Right cardiac atrium (tissue), 5 donors: ENCODE data around the gene FARP1. TPM values are rescaled to one million over a fixed set of nuclear protein-coding genes. Genes with fewer than 3 reads are reported as not detected.

Source experiments
- ATAC-seq, 2 donors: fragments of 200-7000 bp; cut with Tn5 transposase; one replicate each; pipeline versions ENCODE4 v1.8.0 to v1.9.1; 2020; ENCODE audit warnings: moderate library complexity in 2 of 2, mild to moderate bottlenecking in 1 of 2
- DNase-seq, 3 donors: peaks; one replicate each; pipeline ENCODE4 v3.0.0-alpha.2; 2020
- H3K27ac ChIP-seq: one replicate; pipeline ENCODE4 v1.5.1; 2013; ENCODE audit warnings: mild to moderate bottlenecking, low read length, control low read depth, moderate library complexity
- H3K27me3 ChIP-seq: one replicate; pipeline ENCODE4 v1.6.1; 2013; ENCODE audit not compliant: control insufficient read depth, insufficient read depth
- H3K4me1 ChIP-seq: one replicate; pipeline ENCODE4 v1.6.1; 2013; ENCODE audit warnings: low read length; ENCODE audit not compliant: control insufficient read depth, insufficient read depth
- H3K4me3 ChIP-seq: one replicate; pipeline ENCODE4 v1.5.1; 2013; ENCODE audit warnings: low read length, control low read depth
- H3K9me3 ChIP-seq: one replicate; pipeline ENCODE4 v1.6.1; 2013; ENCODE audit warnings: low read length; ENCODE audit not compliant: control insufficient read depth
- WGBS: extraction: QIAGEN DNeasy Blood & Tissue Kit; methylation state at CpG from one replicate; pipeline ENCODE4 v1.1.7; 2013; 5-methylcytosine and 5-hydroxymethylcytosine counted together
- intact Hi-C, 4 donors: fragments of 100-400 bp; cut with DNase I; formaldehyde crosslinking; loops; one replicate each; pipeline versions ENCODE4 v1.11.0 to v1.14.0; 2022 to 2023
- polyA plus RNA-seq: library from polyadenylated mRNA; stranded (reverse); fragments of 200-250 nt; gene quantifications from one replicate; pipeline ENCODE4 v1.2.3, GENCODE V29; 2013
- total RNA-seq, 4 donors: library from RNA; stranded (reverse); fragmentation: NEBNext Ultra II Directional; extraction: Animal tissue kit (Norgen Biotek cat#: 25700); gene quantifications; one replicate each; pipeline ENCODE4 v1.2.1, GENCODE V29; 2021
- donor health status: healthy with polysubstance abuse.
- donor health status: DM: no; HTN: yes; CAD: no.
- donor health status: DM: no; HTN: no; CAD: no.
- donor health status: DM: no; HTN: yes; CAD: no; lungs with severe emphysema.
- donor health status: DM: yes; HTN: yes; CAD: no.

The FARP1 gene
- total and polyA plus RNA-seq, 5 donors = 8.3 to 27.6 (median 22.7) TPM

- no peak overlapping the region for H3K27ac ChIP-seq
- WGBS = 48% methylated on average over 16 of the region's 16 CpGs
Measured at GRCh38 chr13:98370806-98371515, 228.1 kb downstream of the FARP1 start.

GRCh38 chr13:98371516-98372023 lies 228.7 kb downstream of the FARP1 start:
- Histone ChIP-seq H3K27ac (no peak overlapping the region), H3K27me3 (no peaks in the 10 kb centered on the region), H3K4me1 (peaks cover 3% of the 10 kb centered on the region), H3K9me3 (no peaks in the 10 kb centered on the region), H3K4me3 (no peak overlapping the region)
- intact Hi-C loops = no loop called here
- WGBS = 78% methylated on average over 5 of the region's 5 CpGs
- no peak for DNase-seq
- ATAC-seq = no peak

More at GRCh38 chr13:98370806-98371515, 228.1 kb downstream of the FARP1 start:
- H3K4me1 ChIP-seq = peaks cover 3% of the 10 kb centered on the region
- DNase-seq = peak; percentile 65 to 87 (median 86)
- peak; percentile 73 to 78 for ATAC-seq
- no peaks in the 10 kb centered on the region for H3K27me3 ChIP-seq
- H3K9me3 ChIP-seq = no peaks in the 10 kb centered on the region
- no peak overlapping the region for H3K4me3 ChIP-seq
- intact Hi-C loops = no loop called here

- ATAC-seq (no peak), DNase-seq (no peak)
- no peaks in the 10 kb centered on the region for H3K27me3 ChIP-seq
- no peaks in the 10 kb centered on the region for H3K9me3 ChIP-seq
- intact Hi-C loops = no loop called here
- H3K4me1 ChIP-seq = peaks cover 3% of the 10 kb centered on the region
- H3K4me3 ChIP-seq = no peak overlapping the region
- 66% methylated on average over 8 of the region's 8 CpGs for WGBS
- no peak overlapping the region for H3K27ac ChIP-seq
Measured at GRCh38 chr13:98372876-98373275, 230.0 kb downstream of the FARP1 start.

GRCh38 chr13:98374750-98375149 lies 231.9 kb downstream of the FARP1 start:
- no peaks in the 10 kb centered on the region for H3K9me3 ChIP-seq
- intact Hi-C loops = no loop called here
- no peaks in the 10 kb centered on the region for H3K27me3 ChIP-seq
- H3K4me1 ChIP-seq = peaks cover 3% of the 10 kb centered on the region
- DNase-seq = no peak
- H3K4me3 ChIP-seq = no peak overlapping the region
- H3K27ac ChIP-seq = no peak overlapping the region
- no peak for ATAC-seq
- 87% methylated on average over 1 of the region's 1 CpG for WGBS

- Histone ChIP-seq H3K27me3 (no peaks in the 10 kb centered on the region), H3K4me3 (no peak overlapping the region)
- DNase-seq = no peak
Measured at GRCh38 chr13:98377635-98378378, 234.9 kb downstream of the FARP1 start.

GRCh38 chr13:98384739-98385138 lies 241.8 kb downstream of the FARP1 start:
- intact Hi-C loops = loop anchor here in 1 of 4 donors (10.0 kb wide), 1 partner anchor 60 kb away; no protein-coding TSS in a partner anchor
- ATAC-seq = no peak
- H3K27me3 ChIP-seq = no peaks in the 10 kb centered on the region
- no peaks in the 10 kb centered on the region for H3K9me3 ChIP-seq
- H3K4me1 ChIP-seq = peaks cover 4% of the 10 kb centered on the region
- H3K4me3 ChIP-seq = no peak overlapping the region
- no peak for DNase-seq
- H3K27ac ChIP-seq = no peak overlapping the region
- 92% methylated on average over 5 of the region's 5 CpGs for WGBS

More at GRCh38 chr13:98377635-98378378, 234.9 kb downstream of the FARP1 start:
- Histone ChIP-seq H3K4me1 (no peaks in the 10 kb centered on the region), H3K9me3 (no peaks in the 10 kb centered on the region), H3K27ac (no peak overlapping the region)
- WGBS = 95% methylated on average over 13 of the region's 13 CpGs
- intact Hi-C loops = no loop called here
- no peak for ATAC-seq

GRCh38 chr13:98385606-98386005 lies 242.7 kb downstream of the FARP1 start:
- Histone ChIP-seq H3K9me3 (no peaks in the 10 kb centered on the region), H3K27me3 (no peaks in the 10 kb centered on the region), H3K4me1 (peaks cover 7% of the 10 kb centered on the region), H3K27ac (no peak overlapping the region), H3K4me3 (no peak overlapping the region)
- 94% methylated on average over 10 of the region's 10 CpGs for WGBS
- no peak for ATAC-seq
- no peak for DNase-seq
- intact Hi-C loops = loop anchor here in 1 of 4 donors (10.0 kb wide), 1 partner anchor 59 kb away; no protein-coding TSS in a partner anchor

- Histone ChIP-seq H3K27ac (no peak overlapping the region), H3K9me3 (no peaks in the 10 kb centered on the region), H3K27me3 (no peaks in the 10 kb centered on the region), H3K4me3 (no peak overlapping the region), H3K4me1 (peaks cover 7% of the 10 kb centered on the region)
- DNase-seq (no peak), ATAC-seq (no peak)
- WGBS = 90% methylated on average over 8 of the region's 8 CpGs
- intact Hi-C loops = loop anchor here in 1 of 4 donors (10.0 kb wide), 1 partner anchor 58 kb away; no protein-coding TSS in a partner anchor
Measured at GRCh38 chr13:98386637-98387036, 243.7 kb downstream of the FARP1 start.

- H3K4me3 ChIP-seq = no peak overlapping the region
- no peak overlapping the region for H3K27ac ChIP-seq
- H3K27me3 ChIP-seq = no peaks in the 10 kb centered on the region
- ATAC-seq = peak; percentile 61 to 77
- no peaks in the 10 kb centered on the region for H3K9me3 ChIP-seq
- H3K4me1 ChIP-seq = peaks cover 5% of the 10 kb centered on the region
- peak; percentile 53 to 80 (median 75) for DNase-seq
- 33% methylated on average over 9 of the region's 9 CpGs for WGBS
- intact Hi-C loops = loop anchor here in 1 of 4 donors (10.0 kb wide), 1 partner anchor 55 kb away; no protein-coding TSS in a partner anchor
Measured at GRCh38 chr13:98389319-98389718, 246.4 kb downstream of the FARP1 start.

GRCh38 chr13:98390086-98390715 lies 247.3 kb downstream of the FARP1 start:
- Histone ChIP-seq H3K27me3 (no peaks in the 10 kb centered on the region), H3K4me3 (no peak overlapping the region), H3K27ac (peak overlapping the region; percentile 77), H3K4me1 (peaks cover 5% of the 10 kb centered on the region), H3K9me3 (no peaks in the 10 kb centered on the region)
- intact Hi-C loops = loop anchor here in 1 of 4 donors (10.0 kb wide), 1 partner anchor 245 kb away; the partner anchor contains the start of gene FARP1
- WGBS = 71% methylated on average over 11 of the region's 11 CpGs
- ATAC-seq (peak; percentile 77 to 80), DNase-seq (peak; percentile 54 to 79 (median 55))
